Neural cell (in vitro differentiated cells): ENCODE measurements around the gene FRRS1L. TPM values are rescaled to one million over a fixed set of nuclear protein-coding genes. Genes with fewer than 3 reads are reported as not detected.

ENCODE experiments used
- H2AFZ ChIP-seq: fragments of 200-600, 300-800 bp; sonication (generic), shearing (Covaris generic); 2 replicates; pipeline ENCODE4 v1.6.0; 2014; ENCODE audit warnings: low read depth, mild to moderate bottlenecking, antibody characterized with exemption, low read length, moderate library complexity
- H3F3A ChIP-seq: fragments of 200-600 bp; shearing (Covaris generic); 2 replicates; pipeline ENCODE4 v1.6.1; 2016; ENCODE audit warnings: mild to moderate bottlenecking, moderate library complexity, mixed read lengths, antibody characterized with exemption, low read length; ENCODE audit not compliant: insufficient read depth, poor library complexity, severe bottlenecking
- H3K27ac ChIP-seq: fragments of 200-600, 300-800 bp; sonication (generic), shearing (Covaris generic); 2 replicates; pipeline ENCODE4 v1.5.1; 2014; ENCODE audit warnings: mild to moderate bottlenecking, low read length, moderate library complexity
- H3K27me3 ChIP-seq: fragments of 300-800, 200-600 bp; sonication (generic), shearing (Covaris generic); 2 replicates; pipeline ENCODE4 v1.6.0; 2014; ENCODE audit warnings: mild to moderate bottlenecking, low read depth, low read length, moderate library complexity; ENCODE audit not compliant: insufficient read depth
- H3K36me3 ChIP-seq: fragments of 300-800, 200-600 bp; sonication (generic), shearing (Covaris generic); 2 replicates; pipeline ENCODE4 v1.5.1; 2014; ENCODE audit warnings: mild to moderate bottlenecking, antibody characterized with exemption, low read length, moderate library complexity; ENCODE audit not compliant: insufficient read depth
- H3K4me2 ChIP-seq: fragments of 300-800, 200-600 bp; sonication (generic), shearing (Covaris generic); 2 replicates; pipeline ENCODE4 v1.6.0; 2014; ENCODE audit warnings: mild to moderate bottlenecking, low read length
- H3K4me3 ChIP-seq: fragments of 300-800, 200-600 bp; sonication (generic), shearing (Covaris generic); 2 replicates; pipeline ENCODE4 v1.5.1; 2014; ENCODE audit warnings: mild to moderate bottlenecking, low read length, moderate library complexity
- H3K79me2 ChIP-seq: fragments of 200-600 bp; shearing (Covaris generic); replicated peaks from 2 replicates; pipeline ENCODE4 v1.6.0; 2014; ENCODE audit warnings: mild to moderate bottlenecking, low read length, moderate library complexity; ENCODE audit not compliant: insufficient read depth
- H3K9ac ChIP-seq: fragments of 300-800, 200-600 bp; sonication (generic), shearing (Covaris generic); 2 replicates; pipeline ENCODE4 v1.6.1; 2016; ENCODE audit warnings: mild to moderate bottlenecking, low read length, mixed read lengths
- H3K9me2 ChIP-seq: fragments of 200-600 bp; shearing (Covaris generic); 2 replicates; pipeline ENCODE4 v1.6.1; 2016; ENCODE audit warnings: mild to moderate bottlenecking, low read length, mixed read lengths; ENCODE audit not compliant: insufficient read depth
- H3K9me3 ChIP-seq: fragments of 200-600, 300-800 bp; sonication (generic), shearing (Covaris generic); 2 replicates; pipeline ENCODE4 v1.6.1; 2016; ENCODE audit warnings: mild to moderate bottlenecking, mixed run types, low read length, moderate library complexity, mixed read lengths
- H4K20me1 ChIP-seq: fragments of 200-600 bp; shearing (Covaris generic); 2 replicates; pipeline ENCODE4 v1.6.1; 2016; ENCODE audit warnings: mild to moderate bottlenecking, mixed run types; ENCODE audit not compliant: insufficient read depth
- CTCF ChIP-seq: fragments of 450-650 bp; IDR thresholded peaks from 2 replicates; pipeline ENCODE4 v1.5.1; 2014; ENCODE audit warnings: antibody characterized with exemption, mild to moderate bottlenecking, moderate library complexity; ENCODE audit not compliant: poor library complexity, severe bottlenecking
- EP300 ChIP-seq: fragments of 450-650 bp; conservative IDR thresholded peaks from 2 replicates; pipeline ENCODE4 v1.6.1; 2014; ENCODE audit warnings: antibody characterized with exemption, mild to moderate bottlenecking, moderate library complexity; ENCODE audit not compliant: poor library complexity, severe bottlenecking
- EZH2 ChIP-seq: fragments of 200-600, 300-800 bp; shearing (Covaris generic), sonication (generic); IDR thresholded peaks from 2 replicates; pipeline ENCODE4 v1.6.1; 2014; ENCODE audit warnings: antibody characterized with exemption, low read length, borderline replicate concordance, mild to moderate bottlenecking; ENCODE audit not compliant: insufficient read depth, poor library complexity, severe bottlenecking
- MXI1 ChIP-seq: fragments of 450-650 bp; conservative IDR thresholded peaks from 2 replicates; pipeline ENCODE4 v1.6.1; 2014; ENCODE audit warnings: antibody characterized with exemption, mild to moderate bottlenecking; ENCODE audit not compliant: poor library complexity, severe bottlenecking
- POLR2AphosphoS5 ChIP-seq: IDR thresholded peaks from 2 replicates; pipeline ENCODE4 v1.6.1; 2012
- RAD21 ChIP-seq: fragments of 450-650 bp; conservative IDR thresholded peaks from 2 replicates; pipeline ENCODE4 v1.6.1; 2014; ENCODE audit warnings: antibody characterized with exemption, mild to moderate bottlenecking, moderate library complexity
- SMC3 ChIP-seq: fragments of 450-650 bp; conservative IDR thresholded peaks from 2 replicates; pipeline ENCODE4 v1.6.1; 2014; ENCODE audit warnings: antibody characterized with exemption, mild to moderate bottlenecking, moderate library complexity; ENCODE audit not compliant: poor library complexity
- TAF1 ChIP-seq: IDR thresholded peaks from 2 replicates; pipeline ENCODE4 v1.6.1; 2012; ENCODE audit warnings: low read depth
- polyA plus RNA-seq: library from polyadenylated mRNA; depleted of rRNA; stranded (reverse); fragments of >200 nt; gene quantifications from 2 replicates; pipeline ENCODE4 v1.2.3, GENCODE V29; 2014
- TF ChIP-seq, protein P1 (sequence below): IDR thresholded peaks from 2 replicates; pipeline ENCODE4 v1.6.1; 2012; ENCODE audit warnings: borderline replicate concordance

The FRRS1L gene
- polyA plus RNA-seq, 1 donor from 2014 or later, result 20.4 TPM

- no peaks in the 10 kb centered on the region for H3K36me3 ChIP-seq
- H3K27me3 ChIP-seq, result peaks cover 19% of the 10 kb centered on the region
- TF ChIP-seq POLR2AphosphoS5 (no peak), MXI1 (no peak), TAF1 (no peak), EZH2 (no peak), EP300 (no peak), SMC3 (no peak), CTCF (no peak), RAD21 (no peak)
- TF ChIP-seq, protein P1, sequence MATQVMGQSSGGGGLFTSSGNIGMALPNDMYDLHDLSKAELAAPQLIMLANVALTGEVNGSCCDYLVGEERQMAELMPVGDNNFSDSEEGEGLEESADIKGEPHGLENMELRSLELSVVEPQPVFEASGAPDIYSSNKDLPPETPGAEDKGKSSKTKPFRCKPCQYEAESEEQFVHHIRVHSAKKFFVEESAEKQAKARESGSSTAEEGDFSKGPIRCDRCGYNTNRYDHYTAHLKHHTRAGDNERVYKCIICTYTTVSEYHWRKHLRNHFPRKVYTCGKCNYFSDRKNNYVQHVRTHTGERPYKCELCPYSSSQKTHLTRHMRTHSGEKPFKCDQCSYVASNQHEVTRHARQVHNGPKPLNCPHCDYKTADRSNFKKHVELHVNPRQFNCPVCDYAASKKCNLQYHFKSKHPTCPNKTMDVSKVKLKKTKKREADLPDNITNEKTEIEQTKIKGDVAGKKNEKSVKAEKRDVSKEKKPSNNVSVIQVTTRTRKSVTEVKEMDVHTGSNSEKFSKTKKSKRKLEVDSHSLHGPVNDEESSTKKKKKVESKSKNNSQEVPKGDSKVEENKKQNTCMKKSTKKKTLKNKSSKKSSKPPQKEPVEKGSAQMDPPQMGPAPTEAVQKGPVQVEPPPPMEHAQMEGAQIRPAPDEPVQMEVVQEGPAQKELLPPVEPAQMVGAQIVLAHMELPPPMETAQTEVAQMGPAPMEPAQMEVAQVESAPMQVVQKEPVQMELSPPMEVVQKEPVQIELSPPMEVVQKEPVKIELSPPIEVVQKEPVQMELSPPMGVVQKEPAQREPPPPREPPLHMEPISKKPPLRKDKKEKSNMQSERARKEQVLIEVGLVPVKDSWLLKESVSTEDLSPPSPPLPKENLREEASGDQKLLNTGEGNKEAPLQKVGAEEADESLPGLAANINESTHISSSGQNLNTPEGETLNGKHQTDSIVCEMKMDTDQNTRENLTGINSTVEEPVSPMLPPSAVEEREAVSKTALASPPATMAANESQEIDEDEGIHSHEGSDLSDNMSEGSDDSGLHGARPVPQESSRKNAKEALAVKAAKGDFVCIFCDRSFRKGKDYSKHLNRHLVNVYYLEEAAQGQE, result no peak
- no peak overlapping the region for H2AFZ ChIP-seq
- peak overlapping the region; percentile 59 for H3K4me2 ChIP-seq
- no peaks in the 10 kb centered on the region for H3K9me2 ChIP-seq
- no peaks in the 10 kb centered on the region for H3F3A ChIP-seq
- peak overlapping the region; percentile 66 for H3K4me3 ChIP-seq
- H4K20me1 ChIP-seq, result no peaks in the 10 kb centered on the region
- peak overlapping the region; percentile 63 for H3K9ac ChIP-seq
- no peaks in the 10 kb centered on the region for H3K79me2 ChIP-seq
- H3K9me3 ChIP-seq, result no peaks in the 10 kb centered on the region
- no peak overlapping the region for H3K27ac ChIP-seq
Measured at GRCh38 chr9:109166171-109166770, 778 bp downstream of the FRRS1L start.

- no peak overlapping the region for H3K4me3 ChIP-seq
- no peaks in the 10 kb centered on the region for H3F3A ChIP-seq
- H3K9ac ChIP-seq, result no peak overlapping the region
- no peaks in the 10 kb centered on the region for H3K9me3 ChIP-seq
- no peaks in the 10 kb centered on the region for H3K9me2 ChIP-seq
- H4K20me1 ChIP-seq, result no peaks in the 10 kb centered on the region
- H2AFZ ChIP-seq, result no peak overlapping the region
- H3K79me2 ChIP-seq, result no peaks in the 10 kb centered on the region
- TF ChIP-seq POLR2AphosphoS5, result no peak
- TF ChIP-seq TAF1, result no peak
- no peak for TF ChIP-seq SMC3
- TF ChIP-seq EZH2, result no peak
- no peak for TF ChIP-seq MXI1
- no peak for TF ChIP-seq RAD21
- TF ChIP-seq EP300, result no peak
- TF ChIP-seq, protein P1, result no peak
- no peak for TF ChIP-seq CTCF
- H3K36me3 ChIP-seq, result no peaks in the 10 kb centered on the region
- no peak overlapping the region for H3K27ac ChIP-seq
- H3K4me2 ChIP-seq, result no peak overlapping the region
- peaks cover 19% of the 10 kb centered on the region for H3K27me3 ChIP-seq
Measured at GRCh38 chr9:109164042-109164441, 3.0 kb downstream of the FRRS1L start.
